ENCODE results near the gene OMP. TPM values are rescaled to one million over a fixed set of nuclear protein-coding genes. Genes with fewer than 3 reads are reported as not detected.

Gene OMP
- total RNA-seq, 1 donor from 2014 or later: not detected

DNA sequence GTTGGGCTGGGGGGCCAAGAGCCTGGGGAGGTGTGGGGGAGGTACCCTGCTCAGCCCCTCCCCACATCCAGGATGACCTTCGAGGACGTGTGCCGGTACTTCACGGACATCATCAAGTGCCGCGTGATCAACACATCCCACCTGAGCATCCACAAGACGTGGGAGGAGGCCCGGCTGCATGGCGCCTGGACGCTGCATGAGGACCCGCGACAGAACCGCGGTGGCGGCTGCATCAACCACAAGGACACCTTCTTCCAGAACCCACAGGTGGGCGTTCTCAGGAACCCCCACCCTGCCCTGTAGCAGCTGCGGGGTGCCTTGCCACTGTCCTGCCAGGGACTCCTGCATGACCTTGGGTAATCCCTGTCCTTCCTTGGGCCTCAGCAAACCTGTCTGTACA lies 15.4 kb downstream of the OMP start:
- intact Hi-C loops (cut with DNase I): no loop called here
- DNase-seq (ENCODE audit: low spot score): no peak

DNA sequence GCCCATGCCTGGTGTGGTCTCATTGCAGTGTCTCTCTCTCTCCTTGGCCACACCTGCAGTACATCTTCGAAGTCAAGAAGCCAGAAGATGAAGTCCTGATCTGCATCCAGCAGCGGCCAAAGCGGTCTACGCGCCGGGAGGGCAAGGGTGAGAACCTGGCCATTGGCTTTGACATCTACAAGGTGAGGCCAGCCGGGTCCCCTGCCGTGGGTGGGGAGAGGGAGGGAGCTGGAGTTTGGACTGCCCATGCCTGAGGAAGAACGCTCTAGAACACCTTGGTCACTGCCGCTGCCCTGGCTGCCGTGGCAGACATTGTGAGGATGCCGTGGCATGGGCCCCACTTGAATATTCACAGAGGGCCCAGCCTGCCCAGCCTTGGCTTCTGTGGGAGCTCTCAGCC lies 16.3 kb downstream of the OMP start:
- intact Hi-C loops (cut with DNase I): no loop called here
- no peak for DNase-seq (ENCODE audit: low spot score)

DNA sequence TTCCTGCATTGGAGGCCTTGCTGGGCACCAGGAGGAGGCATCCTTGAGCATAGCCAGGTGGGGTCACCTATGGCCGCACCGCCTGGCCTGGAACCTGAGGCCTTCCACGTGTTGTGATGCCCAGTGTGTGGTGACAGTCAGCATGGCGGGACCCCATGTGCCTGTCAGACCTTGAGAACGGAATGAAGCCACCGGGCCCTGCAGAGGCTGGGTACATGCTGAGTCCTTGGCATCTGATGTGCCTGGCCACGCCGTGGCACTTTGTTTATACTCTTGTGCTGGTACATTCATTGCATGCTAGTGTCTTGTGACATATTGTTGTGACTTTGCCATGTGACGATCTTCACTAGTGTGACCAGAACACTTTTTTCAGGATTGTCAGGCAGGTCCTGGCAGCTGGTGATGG lies 16.9 kb downstream of the OMP start:
- DNase-seq (ENCODE audit: low spot score): no peak
- intact Hi-C loops (cut with DNase I): no loop called here

DNA sequence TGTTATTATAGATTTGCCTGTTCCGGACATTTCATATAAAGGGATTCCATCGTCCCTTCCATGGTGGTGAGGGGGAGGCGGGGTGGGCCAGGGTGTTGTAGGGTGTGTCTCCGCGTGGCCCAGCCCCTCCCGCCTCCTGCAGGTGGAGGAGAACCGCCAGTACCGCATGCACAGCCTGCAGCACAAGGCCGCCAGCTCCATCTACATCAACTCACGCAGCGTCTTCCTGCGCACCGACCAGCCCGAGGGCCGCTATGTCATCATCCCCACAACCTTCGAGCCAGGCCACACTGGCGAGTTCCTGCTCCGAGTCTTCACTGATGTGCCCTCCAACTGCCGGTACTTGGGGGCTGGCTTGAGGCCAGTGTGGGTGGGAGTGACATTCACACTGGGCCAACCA lies 17.9 kb downstream of the OMP start:
- intact Hi-C loops (cut with DNase I): no loop called here

DNA sequence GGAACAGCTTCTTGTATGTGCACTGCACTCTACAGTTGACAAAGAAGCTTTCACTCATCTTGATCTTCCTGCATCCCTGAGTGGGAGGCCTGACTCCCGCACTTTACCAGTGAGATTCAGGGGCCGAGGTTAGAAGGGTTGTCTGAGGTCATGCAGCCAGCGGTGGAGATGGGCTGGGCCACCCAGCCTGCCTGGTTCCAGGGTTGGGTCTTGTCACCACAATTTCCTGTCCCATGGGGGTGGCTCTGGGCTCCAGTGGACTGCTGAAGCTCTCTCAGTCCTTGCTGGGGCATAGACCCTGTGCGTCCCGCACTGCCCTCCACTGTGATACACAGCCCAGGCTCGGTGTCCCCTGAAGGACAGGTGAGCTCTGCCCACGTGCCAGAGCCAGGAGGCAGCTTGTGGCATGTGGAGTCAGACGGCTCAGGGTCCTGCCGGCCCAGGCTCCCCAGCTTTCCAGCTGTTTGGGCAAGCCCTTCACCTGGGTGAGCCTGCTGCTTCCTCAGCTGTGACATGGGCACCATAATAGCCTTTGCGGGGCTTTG lies 18.5 kb downstream of the OMP start:
- intact Hi-C loops (cut with DNase I): no loop called here
- DNase-seq (ENCODE audit: low spot score): no peak

More for the DNA sequence above, 17.9 kb downstream of the OMP start:
- no peak for DNase-seq (ENCODE audit: low spot score)

DNA sequence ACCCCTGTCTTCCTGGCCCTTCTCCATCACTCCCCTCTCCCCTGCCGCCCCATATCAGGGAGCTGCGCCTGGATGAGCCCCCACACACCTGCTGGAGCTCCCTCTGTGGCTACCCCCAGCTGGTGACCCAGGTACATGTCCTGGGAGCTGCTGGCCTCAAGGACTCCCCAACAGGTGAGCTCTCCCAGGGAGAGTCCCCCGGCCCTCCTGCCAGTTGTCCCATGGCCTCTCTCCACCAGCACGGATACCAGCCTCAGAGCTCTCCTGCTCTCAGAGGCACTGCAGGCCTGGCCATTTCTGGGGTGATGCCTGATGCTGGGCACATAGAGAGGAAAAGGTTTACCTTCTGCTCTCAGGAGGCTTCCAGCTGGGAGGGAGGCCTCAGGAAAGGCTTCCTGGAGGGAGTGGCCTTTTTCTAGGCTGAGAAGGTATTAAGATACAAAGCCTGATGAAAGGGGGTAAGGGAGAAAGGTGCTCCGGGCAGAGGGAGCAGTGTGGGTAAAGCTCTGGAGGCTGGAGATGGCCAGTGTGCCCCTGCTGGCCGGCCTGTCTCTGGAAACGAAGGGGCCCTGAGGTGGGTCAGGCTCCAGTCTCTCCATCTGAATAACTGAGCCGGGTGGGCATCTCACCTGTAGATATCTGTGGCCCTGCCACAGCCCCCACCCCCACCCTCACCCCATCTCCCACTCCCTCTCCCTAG lies 19.4 kb downstream of the OMP start:
- DNase-seq (ENCODE audit: low spot score): no peak
- intact Hi-C loops (cut with DNase I): no loop called here

DNA sequence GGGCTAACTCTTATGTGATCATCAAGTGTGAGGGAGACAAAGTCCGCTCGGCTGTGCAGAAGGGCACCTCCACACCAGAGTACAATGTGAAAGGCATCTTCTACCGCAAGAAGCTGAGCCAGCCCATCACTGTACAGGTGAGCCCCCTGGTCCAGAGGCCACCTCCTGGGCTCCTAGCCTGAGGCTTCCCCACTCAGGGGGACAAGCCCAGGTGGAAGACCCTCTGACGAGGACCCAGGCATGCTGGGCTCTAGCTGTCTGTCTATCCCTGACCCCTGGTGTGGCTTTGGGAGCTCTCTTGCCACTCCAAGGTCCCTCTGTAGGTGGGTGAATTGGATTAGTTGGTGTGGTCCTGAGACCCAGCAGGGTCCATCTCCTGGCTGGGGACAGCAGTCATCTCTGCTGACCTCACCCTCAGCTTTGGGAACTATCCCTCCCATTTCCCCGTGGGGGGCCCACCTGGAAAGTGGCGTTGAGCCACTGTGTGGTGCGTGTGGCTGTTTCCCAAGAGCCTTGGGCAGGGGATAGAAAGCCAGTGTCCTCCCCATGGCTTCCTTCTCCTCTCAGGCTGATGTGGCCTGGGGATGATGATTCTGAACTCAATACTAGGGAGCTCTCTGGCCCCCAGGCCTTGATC lies 20.1 kb downstream of the OMP start:
- no peak for DNase-seq (ENCODE audit: low spot score)
- intact Hi-C loops (cut with DNase I): no loop called here

DNA sequence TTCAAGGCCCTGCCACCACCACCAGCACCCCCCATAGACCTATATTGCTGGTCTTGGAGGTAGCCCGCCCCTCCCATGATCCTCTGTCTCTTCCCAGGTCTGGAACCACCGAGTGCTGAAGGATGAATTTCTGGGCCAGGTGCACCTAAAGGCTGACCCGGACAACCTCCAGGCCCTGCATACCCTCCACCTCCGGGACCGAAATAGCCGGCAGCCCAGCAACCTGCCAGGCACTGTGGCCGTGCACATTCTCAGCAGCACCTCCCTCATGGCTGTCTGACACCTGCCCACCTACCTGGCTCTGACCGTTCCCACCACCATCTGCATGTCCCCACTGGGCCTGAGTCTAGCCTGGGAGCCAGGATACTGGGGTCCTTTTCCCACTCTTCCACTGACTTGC lies 21.0 kb downstream of the OMP start:
- no peak for DNase-seq (ENCODE audit: low spot score)
- intact Hi-C loops (cut with DNase I): no loop called here

DNA sequence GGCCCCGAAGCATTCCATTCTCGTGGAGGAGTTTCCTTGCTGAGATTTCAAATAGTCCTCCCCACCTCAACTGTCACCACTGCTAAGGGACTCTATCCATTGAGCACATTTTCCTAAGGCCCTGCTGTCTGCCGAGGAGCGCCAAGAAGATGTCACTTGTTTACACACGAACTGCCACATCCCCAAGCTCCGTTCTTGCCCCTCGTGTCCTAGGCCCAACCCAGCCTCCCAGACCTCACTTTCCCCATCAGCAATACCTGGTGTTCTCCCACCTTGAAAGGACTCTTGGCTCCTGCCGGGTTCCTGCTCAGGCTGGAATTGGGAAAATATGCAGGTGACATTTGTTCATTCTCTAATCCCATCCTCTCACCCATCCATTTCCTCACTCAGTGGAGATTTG lies 21.4 kb downstream of the OMP start:
- intact Hi-C loops (cut with DNase I): no loop called here
- DNase-seq (ENCODE audit: low spot score): no peak

DNA sequence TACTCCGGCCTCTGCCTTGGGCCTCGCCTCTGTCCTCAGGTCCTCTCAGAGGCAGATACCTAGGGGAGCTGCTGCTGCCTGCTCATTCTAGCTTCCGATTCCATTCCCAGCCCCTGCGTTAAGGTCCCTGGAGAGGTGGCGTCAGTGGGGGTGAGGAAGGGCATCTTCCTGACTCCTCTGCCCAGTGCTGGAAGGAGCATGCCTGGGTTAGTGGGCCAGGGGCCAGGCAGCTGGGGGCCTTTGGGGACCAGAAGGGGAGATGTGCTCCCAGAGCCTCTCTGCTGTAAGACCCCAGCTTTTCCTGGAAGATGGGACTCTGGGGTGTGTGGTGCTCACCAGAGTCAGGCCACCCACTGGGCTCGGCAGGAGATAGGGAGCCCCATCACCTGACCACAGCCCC lies 21.8 kb downstream of the OMP start:
- intact Hi-C loops (cut with DNase I): no loop called here
- no peak for DNase-seq (ENCODE audit: low spot score)

DNA sequence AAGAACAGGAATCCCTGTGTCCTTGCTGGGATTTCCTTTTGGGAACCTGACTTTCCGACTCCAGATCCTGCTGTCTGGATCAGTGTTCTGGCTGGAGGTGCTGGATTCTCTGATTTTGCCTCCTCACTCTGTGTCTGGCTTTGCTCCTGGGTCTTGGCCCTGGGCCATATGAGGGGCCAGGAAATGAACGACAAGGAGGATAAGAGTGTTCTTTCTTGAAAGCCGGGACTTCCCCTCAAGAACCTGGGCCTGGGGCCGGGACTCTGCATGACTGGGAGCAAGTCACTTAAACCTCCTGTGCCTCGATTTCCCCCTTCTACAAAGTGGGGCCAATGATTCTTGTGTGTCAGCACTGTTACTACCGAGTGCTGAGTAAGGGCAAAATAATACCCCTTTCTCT lies 22.6 kb downstream of the OMP start:
- DNase-seq (ENCODE audit: low spot score): no peak
- intact Hi-C loops (cut with DNase I): loop anchor here (5.0 kb wide), 1 partner anchor 422 kb away; no protein-coding TSS in a partner anchor

DNA sequence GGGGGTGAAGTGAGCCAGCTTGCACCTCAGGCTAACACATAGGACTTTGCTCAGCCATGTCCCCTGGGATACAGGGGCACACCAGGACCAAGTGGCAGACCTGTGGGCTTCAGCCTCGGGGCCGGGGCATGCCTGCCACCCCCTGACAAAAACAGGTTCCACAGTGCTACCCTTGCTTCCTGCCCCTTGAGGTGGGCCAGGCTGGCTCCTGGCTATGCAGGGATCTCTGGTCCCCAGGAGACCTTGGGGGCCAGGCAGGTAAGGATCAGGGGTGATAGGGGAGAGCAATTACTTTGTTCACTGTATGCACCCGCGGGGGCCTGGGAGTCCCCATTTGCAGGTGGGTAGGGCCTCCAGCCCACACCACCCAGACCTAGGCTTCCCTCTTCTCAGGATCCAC lies 23.1 kb downstream of the OMP start:
- no peak for DNase-seq (ENCODE audit: low spot score)
- intact Hi-C loops (cut with DNase I): loop anchor here (5.0 kb wide), 1 partner anchor 422 kb away; no protein-coding TSS in a partner anchor

DNA sequence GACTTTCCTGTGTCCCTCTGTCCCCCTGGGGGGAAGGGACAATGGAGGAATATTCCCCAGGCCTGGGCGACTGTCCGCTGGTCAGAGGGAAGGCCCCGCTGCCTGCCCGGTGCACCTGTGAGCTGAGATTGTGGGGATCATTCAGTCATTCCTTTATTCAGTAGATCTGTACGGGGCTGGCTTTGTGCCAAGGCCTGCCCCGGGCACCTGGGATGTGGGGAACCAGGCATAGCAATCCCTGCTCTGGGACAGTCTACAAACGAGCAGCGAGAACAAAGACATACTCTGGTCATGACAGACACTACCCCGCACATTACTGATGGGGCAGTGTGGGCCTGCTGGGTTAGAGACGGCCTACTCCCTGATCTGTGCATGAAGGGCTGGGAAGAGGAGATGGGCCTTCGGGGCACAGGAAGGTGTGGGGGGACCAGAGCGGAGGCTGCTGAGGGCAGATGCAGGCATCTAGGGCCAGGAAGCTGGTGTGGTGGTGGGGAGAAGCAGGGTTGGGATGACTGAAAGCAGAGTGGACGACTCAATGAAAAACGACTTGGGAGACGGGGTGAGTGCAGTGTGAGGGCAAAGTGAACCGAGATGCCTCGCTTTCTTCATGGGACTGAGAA lies 23.6 kb downstream of the OMP start:
- intact Hi-C loops (cut with DNase I): loop anchor here (5.0 kb wide), 1 partner anchor 421 kb away; no protein-coding TSS in a partner anchor
- no peak for DNase-seq (ENCODE audit: low spot score)

DNA sequence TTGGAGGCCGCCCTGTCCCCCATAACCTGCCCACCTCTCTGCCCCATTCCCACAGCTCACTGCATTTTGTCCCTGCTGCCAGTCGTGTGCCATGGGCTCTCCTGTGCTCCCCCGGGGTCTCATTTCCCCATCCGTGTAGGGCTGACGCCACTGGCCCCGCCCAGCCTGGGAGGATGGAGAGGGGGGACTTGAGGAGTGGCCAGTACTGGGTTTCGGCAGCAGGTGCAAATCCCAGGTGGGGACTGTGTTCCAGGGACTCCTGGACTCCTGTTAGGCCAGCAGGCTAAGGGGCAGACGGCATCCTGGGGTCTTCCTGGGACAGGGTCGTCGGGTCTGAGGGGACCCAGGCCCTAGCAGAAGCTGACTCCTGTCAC lies 24.2 kb downstream of the OMP start:
- DNase-seq (ENCODE audit: low spot score): no peak
- intact Hi-C loops (cut with DNase I): loop anchor here (1.0 to 5.0 kb wide), 3 partner anchors 27 to 420 kb away; no protein-coding TSS in a partner anchor

DNA sequence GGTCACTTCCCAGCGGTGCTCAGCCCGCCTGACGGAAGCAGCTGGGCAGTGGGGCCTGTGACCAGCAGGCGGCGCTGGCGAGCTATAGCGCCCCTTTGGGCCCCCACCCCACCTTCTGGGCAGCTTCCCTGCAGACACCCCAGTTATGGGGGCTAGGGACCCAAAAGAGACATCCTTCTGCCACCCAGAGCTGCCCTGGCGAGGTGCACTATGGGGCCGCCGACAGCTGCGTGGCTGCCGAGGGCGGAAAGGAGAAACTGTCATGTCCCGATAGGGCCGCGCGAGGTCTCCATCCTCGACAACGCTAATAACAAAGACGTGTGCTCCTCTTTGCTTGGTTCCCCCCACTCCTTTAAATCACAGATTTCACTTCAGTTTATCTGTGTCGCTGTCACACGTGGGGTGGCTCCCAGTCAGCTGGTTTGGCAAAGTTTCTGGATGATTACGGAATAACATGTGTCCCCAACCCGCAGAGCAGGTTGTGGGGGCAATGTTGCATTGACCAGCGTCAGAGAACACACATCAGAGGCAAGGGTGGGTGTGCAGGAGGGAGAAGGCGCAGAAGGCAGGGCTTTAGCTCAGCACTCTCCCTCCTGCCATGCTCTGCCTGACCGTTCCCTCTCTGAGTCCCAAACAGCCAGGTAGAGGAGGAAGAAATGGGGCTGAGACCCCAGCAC lies 24.7 kb downstream of the OMP start:
- intact Hi-C loops (cut with DNase I): loop anchor here (1.0 to 5.0 kb wide), 3 partner anchors 27 to 420 kb away; no protein-coding TSS in a partner anchor
- no peak for DNase-seq (ENCODE audit: low spot score)

DNA sequence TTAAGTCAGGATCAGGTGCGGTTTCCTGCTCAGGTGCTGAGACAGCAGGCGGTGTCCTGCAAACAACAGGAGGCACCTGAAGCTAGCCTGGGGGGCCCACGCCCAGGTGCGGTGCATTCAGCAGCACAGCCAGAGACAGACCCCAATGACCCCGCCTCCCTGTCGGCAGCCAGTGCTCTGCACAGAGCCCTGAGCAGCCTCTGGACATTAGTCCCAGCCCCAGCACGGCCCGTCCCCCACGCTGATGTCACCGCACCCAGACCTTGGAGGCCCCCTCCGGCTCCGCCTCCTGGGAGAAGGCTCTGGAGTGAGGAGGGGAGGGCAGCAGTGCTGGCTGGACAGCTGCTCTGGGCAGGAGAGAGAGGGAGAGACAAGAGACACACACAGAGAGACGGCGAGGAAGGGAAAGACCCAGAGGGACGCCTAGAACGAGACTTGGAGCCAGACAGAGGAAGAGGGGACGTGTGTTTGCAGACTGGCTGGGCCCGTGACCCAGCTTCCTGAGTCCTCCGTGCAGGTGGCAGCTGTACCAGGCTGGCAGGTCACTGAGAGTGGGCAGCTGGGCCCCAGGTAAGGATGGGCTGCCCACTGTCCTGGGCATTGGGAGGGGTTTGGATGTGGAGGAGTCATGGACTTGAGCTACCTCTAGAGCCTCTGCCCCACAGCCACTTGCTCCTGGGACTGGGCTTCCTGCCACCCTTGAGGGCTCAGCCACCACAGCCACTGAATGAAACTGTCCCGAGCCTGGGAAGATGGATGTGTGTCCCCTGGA lies 25.5 kb downstream of the OMP start, which contains the start of gene MYO7A:
TSS of gene MYO7A (plus strand) at position 327 of the 772 bp plus-strand sequence. CDS start 2,389 bp downstream, outside the sequence.
- DNase-seq (ENCODE audit: low spot score): no peak
- intact Hi-C loops (cut with DNase I): loop anchor here (1.0 to 5.0 kb wide), 3 partner anchors 26 to 419 kb away; no protein-coding TSS in a partner anchor

DNA sequence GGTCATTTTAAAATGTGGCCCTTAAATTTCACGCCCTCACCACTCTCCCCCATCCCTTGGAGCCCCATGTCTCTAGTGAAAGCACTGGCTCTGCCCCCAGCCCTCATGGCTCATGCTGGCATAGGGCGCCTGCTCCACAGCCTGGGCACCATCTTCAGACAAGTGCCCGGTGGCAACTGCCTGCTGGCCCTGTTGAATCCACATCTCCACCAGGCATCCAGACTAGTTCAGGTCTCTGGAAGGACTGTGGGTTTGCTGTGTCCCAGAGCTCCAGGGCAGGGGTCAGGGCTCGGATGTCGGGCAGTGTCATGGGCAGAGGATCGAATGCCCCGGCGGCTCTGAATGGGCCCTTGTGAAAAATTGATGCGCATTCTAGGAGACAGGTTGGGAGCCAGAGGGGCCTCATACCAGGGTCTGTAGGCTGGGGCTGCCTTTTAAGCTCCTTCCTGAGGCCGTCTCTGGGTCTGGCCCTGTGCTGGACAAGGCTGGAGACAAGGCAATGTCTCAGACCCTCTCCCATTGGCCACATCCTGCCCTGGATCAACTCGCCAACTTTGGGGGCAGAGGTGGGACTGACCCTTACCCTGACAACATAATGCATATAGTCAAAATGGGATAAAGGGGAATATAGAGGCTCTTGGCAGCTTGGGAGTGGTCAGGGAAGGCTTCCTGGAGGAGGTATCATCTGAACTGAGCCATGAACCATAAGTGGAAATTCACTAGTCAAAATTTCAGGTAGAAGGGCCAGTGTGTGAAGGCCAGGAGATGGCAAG lies 26.6 kb downstream of the OMP start:
- DNase-seq (ENCODE audit: low spot score): no peak
- intact Hi-C loops (cut with DNase I): loop anchor here (5.0 kb wide), 1 partner anchor 418 kb away; no protein-coding TSS in a partner anchor

Measured in cardiac septum (tissue), 1 donor.